Sigmoid colon (tissue), 4 donors: ENCODE measurements around the gene CRABP2.

Source experiments
- EP300 ChIP-seq, 4 donors: sonication (generic); formaldehyde crosslinking; IDR thresholded peaks; one replicate each; pipeline ENCODE4 v1.6.1; 2017; ENCODE audit warnings: antibody characterized with exemption in 4 of 4
- POLR2A ChIP-seq, 2 donors: fragments of 450-650 bp; IDR thresholded peaks; one replicate each; pipeline ENCODE4 v1.6.1; 2016; ENCODE audit warnings: antibody characterized with exemption in 2 of 2, mild to moderate bottlenecking in 2 of 2, moderate library complexity in 2 of 2
- POLR2AphosphoS5 ChIP-seq, 4 donors: sonication (generic); formaldehyde crosslinking; IDR thresholded peaks; one replicate each; pipeline ENCODE4 v1.6.1; 2017; ENCODE audit warnings: antibody characterized with exemption in 4 of 4
- TF ChIP-seq, protein P1 (sequence below), 4 experiments: fragments of 450-650 bp in 3 of 4; fragments of 200-600 bp in 1 of 4; IDR thresholded peaks; one replicate each; pipeline ENCODE4 v1.5.1; 2016 to 2019; ENCODE audit warnings: antibody characterized with exemption in 4 of 4, mild to moderate bottlenecking in 3 of 4, moderate library complexity in 2 of 4

- TF ChIP-seq, protein P1, sequence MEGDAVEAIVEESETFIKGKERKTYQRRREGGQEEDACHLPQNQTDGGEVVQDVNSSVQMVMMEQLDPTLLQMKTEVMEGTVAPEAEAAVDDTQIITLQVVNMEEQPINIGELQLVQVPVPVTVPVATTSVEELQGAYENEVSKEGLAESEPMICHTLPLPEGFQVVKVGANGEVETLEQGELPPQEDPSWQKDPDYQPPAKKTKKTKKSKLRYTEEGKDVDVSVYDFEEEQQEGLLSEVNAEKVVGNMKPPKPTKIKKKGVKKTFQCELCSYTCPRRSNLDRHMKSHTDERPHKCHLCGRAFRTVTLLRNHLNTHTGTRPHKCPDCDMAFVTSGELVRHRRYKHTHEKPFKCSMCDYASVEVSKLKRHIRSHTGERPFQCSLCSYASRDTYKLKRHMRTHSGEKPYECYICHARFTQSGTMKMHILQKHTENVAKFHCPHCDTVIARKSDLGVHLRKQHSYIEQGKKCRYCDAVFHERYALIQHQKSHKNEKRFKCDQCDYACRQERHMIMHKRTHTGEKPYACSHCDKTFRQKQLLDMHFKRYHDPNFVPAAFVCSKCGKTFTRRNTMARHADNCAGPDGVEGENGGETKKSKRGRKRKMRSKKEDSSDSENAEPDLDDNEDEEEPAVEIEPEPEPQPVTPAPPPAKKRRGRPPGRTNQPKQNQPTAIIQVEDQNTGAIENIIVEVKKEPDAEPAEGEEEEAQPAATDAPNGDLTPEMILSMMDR (IDR thresholded peaks at IDR 0.05): no peak
- TF ChIP-seq POLR2A (IDR thresholded peaks at IDR 0.05): no peak
- TF ChIP-seq EP300 (IDR thresholded peaks at IDR 0.05): no peak
- no peak for TF ChIP-seq POLR2AphosphoS5 (IDR thresholded peaks at IDR 0.05)
Measured at GRCh38 chr1:156691665-156692440, 13.5 kb downstream of the CRABP2 start.
